Measurements from ENCODE around the gene EXD1.

Gene EXD1

GRCh38 chr15:41133454-41133853 lies 97.1 kb downstream of the EXD1 start:
- FAIRE-seq, result no peak

All from G401.6 (cell line).